Lower leg skin (tissue), 3 donors: ENCODE measurements around the gene DRC7.

Experiments
- CTCF ChIP-seq, 3 donors: fragments of 450-650 bp; IDR thresholded peaks; one replicate each; pipeline ENCODE4 v1.5.1; 2016; ENCODE audit warnings: antibody characterized with exemption in 3 of 3, mild to moderate bottlenecking in 3 of 3, moderate library complexity in 2 of 3
- POLR2A ChIP-seq, 2 donors: fragments of 450-650 bp; IDR thresholded peaks; one replicate each; pipeline ENCODE4 v1.6.1; 2016 to 2017; ENCODE audit warnings: antibody characterized with exemption in 2 of 2, mild to moderate bottlenecking in 1 of 2, moderate library complexity in 1 of 2

- TF ChIP-seq CTCF (IDR thresholded peaks at IDR 0.05) (no peak), POLR2A (IDR thresholded peaks at IDR 0.05) (no peak)
Measured at GRCh38 chr16:57688487-57688986, 6.1 kb upstream of the DRC7 start.
